ENCODE measurements around the gene CCDC40.

GRCh38 chr17:80067393-80067986 lies 31.0 kb downstream of the CCDC40 start:
- TF ChIP-seq EZH2 (IDR thresholded peaks at IDR 0.05) (no peak), CTCF (IDR thresholded peaks at IDR 0.05) (no peak), EZH2phosphoT487 (IDR thresholded peaks at IDR 0.05) (no peak)
